OCI-LY1 (cell line): Measurements from ENCODE around the gene STRIT1.

Experiments used
- CTCF ChIP-seq: fragments of 200-600 bp; sonication (generic), shearing (Covaris generic); IDR thresholded peaks from 2 replicates; pipeline ENCODE4 v1.5.1; 2017; ENCODE audit warnings: mild to moderate bottlenecking, antibody characterized with exemption, low read length, moderate library complexity, mixed read lengths
- EZH2 ChIP-seq: fragments of 200-600 bp; sonication (generic), shearing (Covaris generic); IDR thresholded peaks from 2 replicates; pipeline ENCODE4 v1.8.0; 2017; ENCODE audit warnings: borderline replicate concordance, mixed run types, mild to moderate bottlenecking, antibody characterized with exemption, low read length, moderate library complexity, mixed read lengths

- TF ChIP-seq CTCF (no peak), EZH2 (no peak)
Measured at GRCh38 chr3:155262295-155262694, 31.2 kb downstream of the STRIT1 start.
